Hematopoietic multipotent progenitor cell (in vitro differentiated cells): Measurements from ENCODE around the gene TOMM34. TPM values are rescaled to one million over a fixed set of nuclear protein-coding genes. Genes with fewer than 3 reads are reported as not detected.
A peak's percentile ranks its signal among the peaks of the same experiment; 100 is the strongest.

Source experiments
- DNase-seq, 3 donors: peaks; one replicate each; pipeline ENCODE4 v3.0.0-alpha.2; 2011 to 2015; ENCODE audit warnings: low read depth in 2 of 3, low spot score in 2 of 3
- total RNA-seq: library from RNA; depleted of rRNA; stranded (reverse); fragments of >200 nt; gene quantifications from one replicate; pipeline ENCODE4 v1.2.3, GENCODE V29; 2012

The TOMM34 gene
- total RNA-seq, 1 donor, result 20.2 TPM

DNA sequence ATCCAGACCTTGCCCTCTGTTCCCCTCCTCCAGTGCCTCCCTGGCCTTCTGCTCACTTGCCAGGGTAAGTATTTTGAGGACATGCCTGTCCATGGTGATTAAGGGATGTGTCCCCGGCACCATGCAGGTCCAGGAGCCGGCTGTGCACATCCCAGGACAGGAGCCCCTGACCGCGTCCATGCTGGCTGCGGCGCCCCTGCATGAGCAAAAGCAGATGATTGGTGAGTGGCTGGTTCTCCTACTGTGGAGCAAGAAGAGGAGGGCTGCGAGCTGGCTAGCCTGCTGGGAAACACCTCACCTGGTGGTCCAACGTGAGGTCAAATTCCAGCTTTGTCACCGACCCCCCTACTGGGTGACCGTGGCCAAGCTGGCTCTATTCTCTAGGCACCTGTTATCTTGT is 23.7 kb downstream of the TOMM34 start:
- no peak for DNase-seq

DNA sequence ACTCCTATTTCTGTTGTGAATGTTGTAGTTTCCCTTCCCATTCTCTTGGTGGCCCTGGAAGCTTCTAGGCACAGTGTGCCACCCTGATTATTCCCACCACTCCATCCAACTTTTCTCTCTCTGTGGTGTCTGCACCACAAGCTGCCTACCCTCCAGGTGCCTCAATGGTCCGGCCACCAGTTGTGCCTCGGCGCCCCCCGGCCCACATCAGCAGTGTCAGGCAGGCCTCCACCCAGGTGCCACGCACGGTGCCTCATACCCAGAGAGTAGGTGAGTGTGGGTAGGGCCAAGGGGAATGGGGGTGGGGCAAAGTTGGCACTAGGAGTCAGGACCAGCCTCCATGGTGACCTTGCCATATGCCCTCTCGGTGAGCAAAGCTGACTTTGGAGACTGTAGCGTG is 27.3 kb downstream of the TOMM34 start:
- no peak for DNase-seq

DNA sequence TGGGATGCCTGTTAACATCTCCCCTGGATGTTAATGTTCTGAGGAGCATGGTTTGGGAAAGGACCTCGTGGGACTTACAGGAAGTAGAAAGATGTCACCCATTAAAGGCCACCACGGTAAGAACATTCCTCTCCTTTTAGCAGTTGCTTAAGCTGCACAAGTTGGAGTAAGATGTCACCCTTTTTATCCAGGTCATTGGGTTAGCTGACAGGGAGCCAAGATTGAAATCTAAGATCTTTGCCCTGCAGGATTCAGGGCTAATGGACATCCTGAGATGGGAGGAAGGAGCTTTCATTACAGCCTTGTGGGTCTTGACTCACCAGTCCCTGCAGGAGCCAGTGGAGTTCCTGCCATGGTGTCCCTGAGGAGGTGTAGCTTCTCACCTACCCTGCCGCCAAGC is 28.3 kb downstream of the TOMM34 start:
- no peak for DNase-seq

DNA sequence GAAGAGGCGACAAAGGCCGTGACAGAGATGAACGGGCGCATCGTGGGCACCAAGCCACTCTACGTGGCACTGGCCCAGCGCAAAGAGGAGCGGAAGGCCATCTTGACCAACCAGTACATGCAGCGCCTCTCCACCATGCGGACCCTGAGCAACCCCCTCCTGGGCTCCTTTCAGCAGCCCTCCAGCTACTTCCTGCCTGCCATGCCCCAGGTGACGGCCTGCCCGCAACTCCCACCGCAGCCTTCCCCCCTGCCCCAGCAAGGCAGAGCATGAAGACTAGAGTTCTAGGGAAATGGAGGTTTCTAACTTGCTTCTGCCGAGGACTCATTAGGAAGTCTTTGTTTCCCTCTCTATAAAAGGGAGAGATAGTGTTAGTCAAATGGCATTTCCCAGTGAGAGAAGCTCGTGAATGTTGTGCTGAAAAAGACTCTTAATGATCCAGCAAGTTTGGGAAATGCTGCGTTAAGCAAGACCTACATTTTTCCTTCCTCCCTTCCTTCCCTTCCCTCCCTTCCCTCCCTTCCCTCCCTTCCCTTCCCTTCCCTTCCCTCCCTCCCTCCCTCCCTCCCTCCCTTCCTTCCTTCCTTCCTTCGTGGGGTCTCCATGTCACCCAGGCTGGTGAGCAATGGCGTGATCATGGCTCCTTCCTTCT is 29.6 kb downstream of the TOMM34 start:
- DNase-seq, result no peak

DNA sequence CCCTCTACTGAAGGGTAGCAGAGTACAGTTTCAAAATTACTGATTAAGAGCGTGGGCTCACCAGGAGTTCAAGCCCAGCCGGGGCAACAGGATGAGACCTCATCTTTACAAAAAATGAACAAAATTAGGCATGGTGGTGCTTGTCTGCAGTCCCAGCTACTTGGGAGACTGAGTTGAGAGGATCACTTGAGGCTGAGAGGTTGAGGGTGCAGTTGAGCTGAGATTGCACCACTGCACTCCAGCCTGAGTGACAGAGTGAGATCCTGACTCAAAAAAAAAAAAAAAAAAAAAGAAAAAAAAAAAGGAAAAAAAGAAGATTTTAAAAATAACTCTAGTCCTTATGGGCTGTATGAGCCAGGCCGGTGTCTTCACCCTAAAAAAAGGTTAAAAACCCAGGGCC is 31.6 kb downstream of the TOMM34 start:
- DNase-seq, result no peak

DNA sequence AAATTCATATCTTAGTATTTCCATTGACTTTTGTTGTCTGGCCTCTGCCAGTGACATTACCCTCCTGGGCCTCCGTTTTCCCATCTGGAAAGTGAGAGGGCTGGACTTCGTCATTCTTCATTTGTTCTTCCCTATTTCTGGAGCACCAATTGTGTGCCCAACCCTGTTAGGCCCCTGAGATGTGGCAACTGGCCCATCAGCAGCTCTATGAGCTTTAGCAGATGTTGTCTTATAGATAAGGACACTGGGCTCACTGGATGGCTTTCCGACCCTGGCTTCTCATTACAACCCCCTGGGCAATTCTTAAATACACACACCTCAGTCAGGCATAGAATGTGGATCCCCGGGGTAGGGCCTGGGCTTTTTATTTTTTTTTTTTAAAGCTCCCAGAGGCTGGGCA is 35.7 kb downstream of the TOMM34 start:
- DNase-seq, result no peak

DNA sequence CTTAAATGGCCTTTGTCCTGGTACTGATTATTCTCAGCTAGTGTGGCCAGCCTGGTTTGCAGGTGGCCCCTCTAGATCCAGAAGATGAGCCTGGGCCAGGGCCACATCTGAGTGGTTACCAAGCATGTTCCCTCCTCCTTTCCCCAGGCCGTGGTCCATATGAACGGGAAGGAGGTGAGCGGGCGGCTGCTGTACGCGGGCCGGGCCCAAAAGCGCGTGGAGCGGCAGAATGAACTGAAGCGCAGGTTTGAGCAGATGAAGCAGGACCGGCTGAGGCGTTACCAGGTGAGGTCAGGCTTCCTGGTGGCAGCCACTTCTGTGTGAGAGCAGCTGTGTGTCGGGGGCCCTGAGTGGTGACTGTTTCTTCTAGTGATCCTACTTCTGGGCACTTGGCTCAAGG is 38.8 kb downstream of the TOMM34 start:
- no peak for DNase-seq

DNA sequence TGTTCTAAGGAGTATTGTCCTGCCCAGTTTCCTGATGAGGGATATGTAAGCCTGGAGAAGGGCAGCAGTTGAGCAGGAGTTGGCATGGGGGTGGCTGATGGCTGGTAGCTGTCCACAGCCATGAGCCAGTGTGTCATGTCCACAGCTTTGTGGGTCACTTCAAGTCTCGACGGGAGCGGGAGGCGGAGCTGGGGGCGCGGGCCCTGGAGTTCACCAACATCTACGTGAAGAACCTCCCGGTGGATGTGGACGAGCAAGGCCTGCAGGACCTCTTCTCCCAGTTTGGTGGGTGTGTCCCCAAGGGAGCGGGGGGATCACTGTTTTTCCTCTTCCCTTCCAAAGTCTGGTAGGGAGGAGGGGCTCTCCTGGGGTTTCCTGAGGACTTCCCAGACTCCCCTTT is 41.4 kb downstream of the TOMM34 start:
- DNase-seq, result no peak

DNA sequence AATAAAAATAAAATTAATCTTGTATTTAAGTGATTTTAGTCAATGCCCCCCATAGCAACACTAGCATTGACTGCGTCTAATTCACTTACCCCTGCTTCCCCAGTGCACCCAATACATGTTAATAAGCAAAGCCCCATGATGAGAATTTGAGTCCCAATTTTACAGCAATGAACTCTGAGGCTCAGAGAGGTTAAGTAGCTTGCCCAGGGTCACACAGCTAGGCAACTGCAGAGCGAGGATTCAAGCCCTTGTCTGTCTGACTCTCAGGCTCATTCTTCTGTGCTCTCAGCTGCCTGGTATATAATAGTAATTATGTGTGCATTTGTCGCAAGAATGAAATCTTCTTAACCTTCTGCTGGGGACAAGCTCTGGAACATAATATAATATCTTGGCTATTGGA is 41.9 kb downstream of the TOMM34 start:
- no peak for DNase-seq

DNA sequence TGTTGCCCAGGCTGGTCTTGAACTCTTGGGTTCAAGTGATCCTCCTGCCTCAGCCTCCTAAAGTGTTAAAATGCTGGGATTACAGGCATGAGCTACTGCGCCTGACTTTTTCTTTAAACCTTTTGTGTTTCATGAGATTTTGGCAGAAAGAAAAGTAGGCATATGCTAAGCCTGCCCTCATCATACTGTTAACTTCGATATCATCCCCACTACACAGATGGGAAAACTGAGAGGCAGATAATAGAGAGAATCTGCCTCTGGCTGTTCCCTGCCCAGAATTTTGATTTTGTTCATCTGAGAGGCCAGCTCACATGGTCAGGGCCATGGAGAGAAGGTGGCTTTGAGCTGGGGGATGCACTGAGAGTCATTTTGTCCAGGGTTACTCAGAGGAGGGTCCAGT is 42.8 kb downstream of the TOMM34 start:
- no peak for DNase-seq

DNA sequence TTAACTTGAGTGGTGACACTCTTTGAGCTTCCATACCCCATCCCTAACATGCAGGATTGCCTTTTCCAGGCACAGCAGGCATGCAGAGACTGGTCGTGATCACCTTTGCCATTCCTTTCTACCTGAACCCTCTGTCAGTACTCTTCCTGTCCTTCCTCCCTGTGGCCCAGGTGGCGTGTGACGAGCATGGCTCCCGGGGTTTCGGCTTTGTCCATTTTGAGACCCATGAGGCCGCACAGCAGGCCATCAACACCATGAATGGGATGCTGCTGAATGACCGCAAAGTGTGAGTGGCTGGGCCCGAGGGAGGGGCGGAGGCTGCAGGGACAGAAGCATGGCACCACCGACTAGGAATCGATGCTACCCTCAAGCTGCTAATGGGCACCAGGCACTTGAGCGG is 43.6 kb downstream of the TOMM34 start:
- no peak for DNase-seq

DNA sequence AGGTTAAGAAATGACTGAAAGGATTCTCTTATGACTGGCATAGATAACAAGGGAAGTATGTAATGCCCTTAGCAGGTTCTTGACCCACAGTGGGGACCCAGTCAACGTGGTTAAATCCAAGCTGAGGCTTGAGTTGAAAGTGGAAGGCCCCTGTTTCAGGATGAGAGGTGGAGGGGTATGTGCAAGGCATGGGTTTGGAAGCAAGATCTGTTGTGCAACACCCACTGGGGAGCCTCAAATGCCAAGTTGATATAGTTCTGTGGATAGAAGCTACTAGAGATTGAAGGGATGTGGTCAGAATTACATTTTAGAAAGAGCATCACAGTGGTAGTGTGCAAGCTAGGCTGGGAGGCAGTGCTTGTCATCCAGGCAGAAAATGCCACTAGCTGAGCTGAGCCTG is 45.3 kb downstream of the TOMM34 start:
- no peak for DNase-seq

DNA sequence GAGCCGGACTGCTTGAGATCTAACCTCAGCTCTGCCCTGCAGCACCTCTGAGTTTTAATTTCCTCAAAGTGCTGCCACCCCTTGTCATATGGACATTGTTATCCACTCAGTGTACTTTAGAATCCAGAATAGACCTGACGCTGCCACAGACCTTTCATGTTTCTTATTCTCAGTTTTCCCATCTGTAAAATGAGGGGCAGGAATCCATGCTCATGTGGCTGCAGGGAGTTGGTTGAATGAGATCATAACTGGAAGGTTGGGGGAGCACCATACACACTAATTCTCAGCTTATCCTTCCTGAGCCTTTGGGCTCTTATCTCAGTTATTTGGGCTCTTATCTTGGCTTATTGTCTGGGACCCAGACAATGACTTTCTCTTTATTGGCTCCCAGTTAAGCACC is 48.0 kb downstream of the TOMM34 start:
- DNase-seq, result no peak

DNA sequence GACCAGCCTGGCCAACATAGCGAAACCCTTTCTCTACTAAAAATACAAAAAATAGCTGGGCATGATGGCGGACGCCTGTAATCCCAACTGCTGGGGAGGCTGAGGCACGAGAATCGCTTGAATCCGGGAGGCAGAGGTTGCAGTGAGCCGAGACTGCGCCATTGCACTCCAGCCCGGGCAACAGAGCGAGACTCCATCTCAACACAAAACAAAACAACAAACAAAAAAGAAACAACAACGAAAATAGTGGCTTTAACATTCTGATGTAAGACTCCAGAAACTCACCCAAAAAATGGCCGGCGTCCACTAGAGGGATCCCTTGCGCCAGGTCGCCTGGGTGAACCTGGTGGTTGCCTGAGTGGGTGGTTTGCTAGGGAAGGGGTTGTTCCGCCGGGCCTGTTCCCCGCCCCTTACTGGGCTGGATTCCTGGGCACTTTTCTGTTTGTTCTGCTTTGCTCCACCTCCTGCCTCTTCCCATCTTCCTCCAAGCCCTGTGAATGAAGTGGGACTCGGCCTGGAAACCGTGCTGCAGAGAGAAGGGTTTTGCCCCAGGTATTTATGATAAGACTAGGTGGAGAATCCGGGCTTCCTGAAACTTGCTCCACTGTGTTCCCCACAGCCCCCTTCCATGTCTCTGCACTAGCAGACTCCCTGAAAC is 48.8 kb downstream of the TOMM34 start:
- DNase-seq, result peak in 2 of 3 donors; percentile 57 to 70

DNA sequence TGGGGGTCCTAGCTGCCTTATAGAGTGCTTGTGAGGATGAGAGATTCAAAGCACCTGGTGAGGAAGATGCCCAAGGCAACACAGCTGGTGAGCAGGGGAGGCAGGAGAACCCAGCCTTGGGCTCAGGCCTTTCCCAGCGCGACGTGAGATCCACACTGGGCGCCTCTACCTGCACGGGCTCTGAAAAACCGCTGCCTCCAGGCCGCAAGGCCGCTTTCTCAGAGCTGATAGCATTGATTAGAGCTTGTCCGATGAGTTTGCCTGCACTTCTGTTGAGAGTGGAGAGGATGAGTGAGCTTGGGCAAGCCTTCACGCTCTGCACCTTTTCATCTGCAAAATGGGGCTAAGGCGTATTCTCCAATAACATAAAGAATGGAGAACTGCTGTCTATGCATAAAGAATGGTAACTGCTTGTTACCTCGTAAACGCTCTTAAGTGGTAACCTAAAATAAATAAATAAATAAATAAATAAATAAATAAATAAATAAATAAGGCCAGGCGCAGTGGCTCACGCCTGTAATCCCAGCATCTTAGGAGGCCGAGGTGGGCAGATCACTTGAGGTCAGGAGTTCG is 49.4 kb downstream of the TOMM34 start:
- no peak for DNase-seq

DNA sequence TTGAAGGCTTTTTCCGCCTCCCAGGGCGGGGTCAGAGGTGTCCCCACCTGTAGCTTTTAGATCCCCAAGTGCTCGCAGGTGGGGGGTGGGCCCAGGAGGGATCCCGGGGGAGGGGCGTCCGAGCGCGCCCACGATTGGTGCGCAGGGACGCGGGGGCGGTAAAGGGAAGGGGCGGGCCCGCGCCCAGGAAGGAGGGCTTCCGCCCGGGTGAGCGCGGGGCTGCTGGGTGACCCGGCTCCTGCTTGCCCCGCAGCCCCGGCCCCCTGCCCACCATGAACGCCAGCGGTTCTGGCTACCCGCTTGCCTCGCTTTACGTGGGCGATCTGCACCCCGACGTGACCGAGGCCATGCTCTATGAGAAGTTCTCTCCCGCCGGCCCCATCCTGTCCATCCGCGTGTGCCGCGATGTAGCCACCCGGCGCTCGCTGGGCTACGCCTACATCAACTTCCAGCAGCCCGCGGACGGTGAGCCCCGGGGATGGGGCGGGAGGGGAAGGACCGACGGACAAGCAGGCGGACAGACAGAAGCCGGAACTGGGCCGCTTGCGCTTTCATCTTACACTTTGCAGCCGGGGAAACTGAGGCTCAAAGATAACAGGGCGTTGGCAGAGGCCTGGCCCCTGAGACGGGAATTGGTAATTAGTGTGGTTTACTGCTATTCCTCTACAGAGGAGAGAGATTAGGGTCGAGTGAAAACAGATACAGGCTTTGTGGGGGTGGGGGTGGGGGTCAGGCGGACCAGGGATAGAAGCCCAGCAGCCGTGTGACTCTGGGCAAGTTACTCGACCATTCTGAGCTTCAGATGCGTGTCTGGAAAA is 50.1 kb downstream of the TOMM34 start, which contains the start of gene PABPC1L:
Gene PABPC1L, plus strand, starts transcription at position 189 of the 818 bp plus-strand sequence. Its CDS starts 84 bp downstream, at position 273.
- peak; percentile 22 to 57 (median 39) for DNase-seq

DNA sequence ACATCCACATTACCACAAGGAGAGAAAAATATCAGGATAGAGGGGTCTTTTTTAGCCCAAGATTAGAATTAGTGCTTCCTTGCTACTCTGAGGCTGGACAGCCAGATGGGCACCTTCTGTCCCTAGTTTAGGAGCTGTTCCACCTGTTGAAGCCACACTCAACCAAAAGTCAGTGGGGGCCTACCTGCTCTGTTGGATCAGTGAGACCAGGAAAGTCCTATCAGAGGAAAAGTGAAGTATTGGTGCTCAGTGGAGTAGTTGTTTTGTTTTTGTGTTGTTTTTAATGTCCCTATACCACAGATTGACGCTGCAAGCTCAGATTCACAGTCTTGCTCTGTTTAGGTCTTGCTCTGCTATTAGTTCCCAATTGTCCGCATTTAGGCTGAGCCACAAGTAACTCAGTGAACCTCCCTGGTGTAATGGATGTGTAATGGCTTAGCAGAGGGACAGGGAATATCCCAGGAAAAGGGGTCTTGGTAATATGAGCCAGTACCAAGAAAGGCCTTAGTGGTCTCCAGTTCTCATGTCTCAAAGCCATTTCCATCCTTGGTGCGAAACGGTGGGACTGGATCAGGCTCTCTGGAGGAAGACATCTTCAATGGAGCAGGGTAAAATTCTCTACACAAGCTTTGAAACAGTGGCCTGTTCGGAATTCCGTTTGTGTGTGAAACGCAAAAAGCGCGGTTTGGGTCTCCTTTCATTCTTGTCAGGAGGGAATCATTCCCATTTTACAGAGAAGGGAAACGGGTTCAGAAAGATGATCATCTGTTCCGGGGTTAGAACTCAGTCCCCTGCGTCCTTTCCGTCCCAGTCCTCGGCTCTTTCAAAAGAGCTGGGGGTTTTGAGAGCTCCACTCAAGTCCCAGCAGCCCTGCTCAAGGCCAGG is 51.0 kb downstream of the TOMM34 start:
- no peak for DNase-seq

DNA sequence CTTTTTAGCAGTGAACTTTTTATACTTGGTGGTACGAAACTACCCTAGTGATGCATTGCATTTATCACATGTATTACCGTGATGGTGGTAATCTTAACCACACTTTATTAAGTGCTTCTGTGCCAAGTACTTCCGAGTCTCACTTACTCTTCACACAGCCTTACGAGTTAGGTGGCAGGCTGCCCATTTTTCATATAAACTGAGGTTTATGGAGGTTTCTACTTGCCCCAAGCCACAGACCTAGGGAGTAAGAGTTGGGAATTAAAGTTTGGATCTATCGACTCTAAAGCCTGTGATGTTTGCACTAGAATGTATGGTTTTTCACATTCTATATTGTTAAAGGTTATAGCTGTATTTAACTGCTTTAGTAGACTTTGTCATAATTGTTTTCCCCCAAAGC is 55.8 kb downstream of the TOMM34 start:
- no peak for DNase-seq

DNA sequence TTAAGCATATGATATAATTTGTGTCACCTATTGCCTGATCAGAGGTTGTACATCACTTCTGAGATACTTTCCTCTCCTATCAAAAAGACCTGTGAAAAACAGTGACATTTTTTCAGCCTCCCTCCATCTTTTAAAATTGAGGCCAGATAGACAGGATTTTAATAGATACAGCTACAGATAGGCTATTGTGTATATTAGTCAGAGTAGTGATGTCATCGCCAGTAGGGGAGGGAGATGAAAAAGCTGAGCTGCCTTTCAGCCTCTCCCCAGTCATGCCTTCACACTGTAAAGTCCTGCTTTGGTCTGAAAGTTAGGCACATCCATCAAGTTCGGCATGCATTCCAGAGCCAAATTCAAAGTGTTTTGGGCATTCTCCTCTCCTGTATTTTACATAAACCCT is 58.2 kb downstream of the TOMM34 start:
- no peak for DNase-seq

DNA sequence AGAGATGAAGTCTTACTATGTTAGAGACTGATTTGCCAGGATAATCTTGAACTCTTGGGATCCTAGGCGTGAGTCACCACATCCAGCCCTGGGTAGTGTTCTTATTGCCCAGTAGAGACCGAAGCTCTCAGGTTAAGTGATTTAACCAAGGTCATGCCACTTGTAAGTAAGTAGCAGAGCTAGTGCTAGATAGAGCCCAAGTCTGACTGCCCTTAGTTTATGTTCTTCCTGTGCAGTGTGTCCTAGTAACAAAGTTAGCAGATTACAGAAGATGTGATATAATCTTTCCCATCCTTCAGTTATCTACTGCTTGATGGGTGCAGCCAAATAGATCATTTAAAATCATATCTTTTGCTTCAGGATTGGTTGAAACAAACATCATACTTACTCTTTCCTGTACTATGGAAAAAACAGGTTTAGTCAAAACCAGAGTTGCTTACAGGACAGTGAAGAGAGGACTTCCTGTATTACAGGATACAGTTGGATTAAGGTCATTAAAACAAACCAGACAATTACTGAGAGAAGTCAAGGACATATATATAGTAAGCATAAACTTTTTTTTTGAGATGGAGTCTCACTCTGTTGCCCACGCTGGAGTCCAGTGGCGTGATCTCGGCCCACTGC is 59.9 kb downstream of the TOMM34 start:
- DNase-seq, result no peak
